HG03066 (cell line): ENCODE measurements around the gene CD55.
A peak's percentile ranks its signal among the peaks of the same experiment; 100 is the strongest.

Experiments
- ATAC-seq: cut with Tn5 transposase; IDR thresholded peaks from one replicate; pipeline ENCODE4 v1.9.1; 2021; ENCODE audit warnings: low read depth; ENCODE audit not compliant: unreplicated experiment

CD55 gene

GRCh38 chr1:207323425-207324225 lies 2.1 kb downstream of the CD55 start:
- ATAC-seq = no peak

DNA sequence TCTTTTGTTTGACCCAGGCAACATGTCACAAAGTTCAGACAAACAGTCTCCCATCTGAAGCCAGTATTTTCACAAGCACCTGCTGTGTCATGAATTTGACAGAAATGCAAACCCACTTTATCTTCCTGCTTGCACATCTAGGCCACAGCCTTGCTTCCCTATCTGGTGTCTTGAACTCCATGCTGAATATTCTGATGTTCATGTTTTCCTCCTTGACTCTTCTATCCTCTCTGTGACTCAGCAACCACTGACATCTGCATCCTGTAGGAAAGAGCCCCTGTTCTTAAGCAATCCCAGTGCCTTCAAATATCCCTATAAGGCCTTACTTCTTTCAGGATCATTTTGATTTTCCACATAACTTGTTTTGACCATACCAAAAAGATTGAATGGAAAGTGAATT lies 6.5 kb downstream of the CD55 start:
- no peak for ATAC-seq

DNA sequence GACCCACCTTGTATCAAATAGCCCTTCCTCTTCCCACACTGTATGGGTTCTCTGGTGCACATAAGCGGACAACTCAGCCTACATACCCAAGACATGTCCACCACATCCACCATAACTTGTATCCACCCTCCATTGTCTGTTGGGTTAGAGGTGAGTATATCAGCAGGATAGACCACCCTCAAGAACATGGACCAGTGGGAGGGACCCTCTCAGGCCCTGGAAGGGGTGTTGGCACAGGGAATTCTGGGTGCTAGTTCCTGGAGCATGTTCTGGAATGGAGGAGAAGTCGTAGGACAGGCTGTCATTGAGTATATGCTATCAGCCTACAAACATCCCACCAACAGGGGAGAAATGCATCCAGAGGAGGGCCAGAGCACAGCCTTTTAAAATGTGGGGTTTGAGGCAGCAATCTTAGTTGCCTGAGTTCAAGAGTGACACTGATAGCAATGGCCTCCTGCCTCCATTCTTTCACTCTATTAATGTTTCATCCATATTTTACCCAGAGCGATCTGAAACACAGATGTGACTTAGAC lies 7.5 kb downstream of the CD55 start:
- no peak for ATAC-seq

DNA sequence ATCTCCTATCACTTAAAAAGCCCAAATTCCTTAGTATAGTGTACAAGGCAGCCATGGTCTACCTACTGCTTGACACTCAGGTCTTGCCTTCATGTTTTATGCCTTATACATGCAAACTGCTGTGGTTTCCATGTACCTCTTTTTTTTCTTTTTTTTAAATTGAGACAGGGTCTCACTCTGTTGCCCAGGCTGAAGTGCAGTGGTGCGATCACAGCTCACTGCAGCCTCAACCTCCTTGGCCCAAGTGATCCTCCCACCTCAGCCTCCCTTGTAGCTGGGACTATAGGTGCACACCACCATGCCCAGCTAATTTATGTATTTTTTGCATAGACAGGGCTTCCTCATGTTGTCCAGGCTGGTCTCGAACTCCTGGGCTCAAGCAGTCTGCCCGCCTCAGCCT lies 8.0 kb downstream of the CD55 start:
- ATAC-seq = no peak

GRCh38 chr1:207330011-207330710 lies 8.7 kb downstream of the CD55 start:
- ATAC-seq = no peak

DNA sequence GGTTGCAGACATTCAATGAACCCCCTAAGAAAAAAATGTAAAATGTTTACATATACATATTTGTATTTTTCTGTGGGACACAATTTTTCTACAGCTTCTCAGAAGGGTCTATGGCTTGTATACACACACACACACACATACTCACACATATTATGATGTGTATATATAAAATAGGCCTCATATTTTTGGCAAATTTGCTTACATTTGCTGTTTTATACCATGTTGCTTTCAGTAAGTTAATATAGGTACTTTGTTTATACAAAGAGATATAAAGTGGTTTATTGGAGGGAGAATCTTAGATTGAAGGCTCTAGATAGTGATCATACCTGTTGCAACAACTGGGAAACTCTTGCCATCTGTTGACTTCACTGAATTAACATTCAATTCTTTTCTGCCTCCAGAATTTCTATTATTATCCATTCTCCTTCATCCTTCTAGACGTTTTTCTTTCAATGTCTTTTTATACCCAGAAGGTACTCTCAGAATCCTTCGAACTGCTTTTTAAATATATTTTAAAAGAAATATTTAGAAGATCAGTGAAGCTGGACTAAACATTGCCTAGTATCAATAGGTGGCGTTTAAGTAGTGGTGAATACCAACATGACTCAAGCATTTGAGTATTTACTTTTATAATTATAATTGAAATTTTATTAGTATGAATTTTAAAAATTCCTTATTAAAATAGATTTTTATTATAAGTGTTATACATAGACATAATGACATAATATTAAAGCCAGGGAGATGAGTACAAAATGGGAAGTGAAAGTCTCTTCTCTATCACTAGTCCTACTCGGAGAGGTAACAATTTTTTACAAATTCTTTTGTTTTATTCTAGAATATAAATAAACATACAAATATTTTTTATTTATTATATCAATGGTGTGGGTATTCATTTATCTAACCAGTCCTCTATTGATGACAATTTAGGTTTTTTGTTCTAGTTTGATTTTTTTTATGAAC lies 10.2 kb downstream of the CD55 start:
- no peak for ATAC-seq

- ATAC-seq = no peak
Measured at GRCh38 chr1:207333009-207333600, 11.6 kb downstream of the CD55 start.

- no peak for ATAC-seq
Measured at GRCh38 chr1:207333620-207334019, 12.1 kb downstream of the CD55 start.

DNA sequence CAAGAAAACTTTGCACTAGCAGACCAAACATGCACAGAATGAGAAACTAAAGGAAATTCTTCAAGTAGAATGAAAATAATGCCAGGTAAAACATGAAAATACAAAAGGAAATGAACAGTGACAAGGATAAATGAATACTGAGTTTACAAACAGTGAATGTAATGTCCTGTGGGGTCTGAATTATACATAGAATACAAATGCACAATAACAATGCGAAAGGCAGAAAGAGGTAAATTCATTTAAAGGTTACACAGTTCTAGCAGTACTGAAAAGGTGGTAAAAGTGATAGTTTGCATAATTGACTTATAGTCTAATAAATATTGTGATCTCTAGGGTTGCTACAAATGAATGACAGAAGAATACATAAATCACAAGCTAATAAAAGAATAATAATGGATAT lies 12.9 kb downstream of the CD55 start:
- ATAC-seq = no peak

DNA sequence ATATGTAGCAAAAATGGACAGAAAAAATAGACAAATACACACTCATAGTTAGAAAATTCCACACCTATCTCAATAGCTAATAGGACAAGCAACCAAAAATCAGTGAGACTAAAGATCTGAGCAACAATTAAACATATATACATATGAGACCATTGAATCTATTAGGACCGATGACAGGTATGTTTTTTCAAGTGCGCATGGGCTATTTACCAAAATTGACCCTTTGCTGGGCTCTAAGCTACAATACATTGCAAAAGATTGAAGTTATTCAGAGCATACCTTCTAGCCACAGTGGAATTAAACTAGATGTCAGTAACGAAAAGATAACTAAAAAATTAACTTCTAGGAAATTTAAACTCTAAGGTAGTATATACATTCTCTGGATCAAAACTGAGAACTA lies 13.7 kb downstream of the CD55 start:
- ATAC-seq = no peak

GRCh38 chr1:207335695-207336363 lies 14.4 kb downstream of the CD55 start:
- ATAC-seq = peak; percentile 63

DNA sequence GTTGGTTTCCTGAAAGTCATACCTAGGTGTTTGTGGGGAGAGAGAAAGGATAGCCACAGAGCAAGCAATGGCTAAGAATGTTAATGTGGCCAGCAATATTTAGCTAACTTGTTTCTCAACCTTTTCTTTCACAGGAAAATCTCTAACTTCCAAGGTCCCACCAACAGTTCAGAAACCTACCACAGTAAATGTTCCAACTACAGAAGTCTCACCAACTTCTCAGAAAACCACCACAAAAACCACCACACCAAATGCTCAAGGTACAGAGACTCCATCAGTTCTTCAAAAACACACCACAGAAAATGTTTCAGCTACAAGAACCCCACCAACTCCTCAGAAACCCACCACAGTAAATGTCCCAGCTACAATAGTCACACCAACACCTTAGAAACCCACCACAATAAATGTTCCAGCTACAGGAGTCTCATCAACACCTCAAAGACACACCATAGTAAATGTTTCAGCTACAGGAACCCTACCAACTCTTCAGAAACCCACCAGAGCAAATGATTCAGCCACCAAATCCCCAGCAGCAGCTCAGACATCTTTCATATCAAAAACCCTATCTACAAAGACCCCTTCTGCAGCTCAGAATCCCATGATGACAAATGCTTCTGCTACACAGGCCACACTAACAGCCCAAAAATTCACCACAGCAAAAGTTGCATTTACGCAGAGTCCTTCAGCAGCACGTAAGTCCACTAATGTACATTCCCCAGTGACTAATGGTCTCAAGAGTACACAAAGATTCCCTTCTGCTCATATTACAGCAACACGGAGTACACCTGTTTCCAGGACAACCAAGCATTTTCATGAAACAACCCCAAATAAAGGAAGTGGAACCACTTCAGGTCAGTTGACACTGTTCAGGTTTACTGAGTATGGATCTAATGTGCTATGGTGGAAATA lies 15.3 kb downstream of the CD55 start:
- ATAC-seq = peak; percentile 66

DNA sequence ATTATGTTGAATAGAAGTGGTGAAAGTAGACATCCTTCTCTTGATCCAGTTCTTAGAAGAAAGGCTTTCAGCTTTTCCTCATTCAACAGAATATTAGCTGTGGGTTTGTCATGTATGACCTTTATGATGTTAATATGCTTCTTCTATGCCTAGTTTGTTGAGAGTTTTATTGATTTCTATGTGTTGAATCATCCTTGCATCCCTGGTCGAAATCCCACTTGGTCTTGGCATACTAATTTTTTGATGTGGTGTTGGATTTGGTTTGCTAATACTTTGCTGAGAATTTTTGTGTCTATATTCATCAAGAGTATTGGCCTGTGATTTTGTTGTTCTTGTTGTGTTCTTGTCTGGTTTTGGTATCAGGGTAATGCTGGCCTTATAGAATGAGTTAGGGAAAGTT lies 20.9 kb downstream of the CD55 start:
- ATAC-seq = no peak

DNA sequence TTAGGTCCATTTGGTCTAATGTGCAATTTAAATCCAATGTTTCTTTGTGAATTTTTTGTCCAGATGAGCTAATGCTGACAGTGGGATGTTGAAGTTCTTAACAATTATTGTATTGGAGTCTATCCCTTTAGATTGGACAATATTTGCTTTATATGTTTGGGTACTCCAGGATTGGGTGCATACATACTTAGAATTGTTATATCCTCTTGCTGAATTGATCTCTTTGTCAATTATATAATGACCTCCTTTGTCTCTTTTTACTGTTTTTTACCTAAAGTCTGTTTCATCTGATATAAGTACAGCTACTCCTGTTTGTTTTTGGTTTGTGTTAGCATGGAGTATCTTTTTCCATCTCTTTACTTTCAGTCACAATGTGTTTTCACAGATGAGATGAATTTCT lies 22.2 kb downstream of the CD55 start:
- no peak for ATAC-seq

- no peak for ATAC-seq
Measured at GRCh38 chr1:207344221-207344620, 22.7 kb downstream of the CD55 start.

DNA sequence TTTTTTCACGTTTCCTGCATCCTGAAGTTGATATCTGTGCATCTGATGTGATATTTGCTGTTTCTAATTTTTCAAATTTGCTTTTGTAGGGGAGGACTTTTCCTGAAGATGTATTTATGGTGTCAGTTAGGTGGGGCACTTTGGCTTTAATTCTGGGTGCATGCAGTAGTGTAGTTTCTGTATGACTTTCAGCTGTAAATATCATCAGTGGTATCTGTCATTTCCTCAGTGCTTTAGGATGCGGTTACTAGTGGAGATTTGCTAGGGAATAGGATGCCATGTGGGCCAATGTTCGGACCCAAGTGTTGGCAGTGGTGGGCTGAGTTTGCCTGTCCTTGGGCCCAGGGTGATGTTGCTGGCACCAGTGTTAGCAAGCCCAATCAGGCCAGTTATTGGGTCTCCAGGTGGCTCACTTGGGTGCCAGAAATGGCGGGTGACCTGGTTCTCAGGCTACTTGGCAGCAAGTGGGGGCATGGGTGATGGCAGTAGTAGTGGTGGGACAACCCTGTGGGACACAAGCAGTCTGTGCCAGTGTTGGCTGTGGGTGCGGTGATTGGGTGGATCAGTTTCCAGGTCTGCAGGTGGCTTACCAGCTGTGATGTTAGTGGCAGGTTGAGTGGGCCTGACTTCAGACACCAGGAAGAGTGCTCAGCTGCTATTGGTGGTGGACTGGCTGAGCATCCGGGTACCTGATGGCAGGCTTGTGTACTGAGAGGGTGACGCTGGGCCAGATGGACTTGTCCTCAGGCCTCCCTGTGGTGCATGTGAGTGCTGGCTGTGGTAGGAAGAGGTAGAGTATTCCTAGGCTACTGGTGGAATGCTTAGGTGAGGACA lies 24.4 kb downstream of the CD55 start:
- ATAC-seq = no peak

DNA sequence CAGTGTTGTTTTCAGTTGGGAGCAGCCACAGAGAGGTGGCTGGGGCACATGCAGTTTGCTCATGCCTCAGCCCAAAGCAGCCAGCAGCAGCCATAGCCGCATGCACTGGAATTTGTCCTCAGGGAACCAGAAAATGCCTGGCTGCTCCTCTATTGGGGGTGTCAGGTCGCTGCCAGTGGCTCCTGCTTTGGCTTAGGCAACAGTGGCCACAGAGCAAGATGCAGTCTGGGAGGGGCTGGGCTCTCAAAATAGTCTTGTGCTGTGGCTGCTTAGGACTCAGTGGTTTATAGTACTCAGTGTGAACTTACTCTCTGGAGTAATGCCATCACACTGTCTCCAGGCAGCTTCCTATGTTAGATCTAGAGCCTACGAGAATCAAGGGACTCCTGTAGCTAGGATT lies 25.0 kb downstream of the CD55 start:
- no peak for ATAC-seq

- no peak for ATAC-seq
Measured at GRCh38 chr1:207349979-207350378, 28.5 kb downstream of the CD55 start.
